Mesendoderm (in vitro differentiated cells): Measurements from ENCODE around the gene MYL7.

Experiments
- DNase-seq: peaks from one replicate; pipeline ENCODE4 v3.0.0; 2013
- H2AK5ac ChIP-seq: 2 replicates; pipeline ENCODE4 v1.6.1; 2013; ENCODE audit warnings: low read length, inconsistent platforms
- H2BK120ac ChIP-seq: 2 replicates; pipeline ENCODE4 v1.6.1; 2013; ENCODE audit warnings: low read depth, mild to moderate bottlenecking, low read length, moderate library complexity, mixed read lengths
- H2BK15ac ChIP-seq: replicated peaks from 2 replicates; pipeline ENCODE4 v1.6.1; 2013; ENCODE audit warnings: low read depth, mild to moderate bottlenecking, moderate library complexity
- H2BK5ac ChIP-seq: 2 replicates; pipeline ENCODE4 v1.6.1; 2013; ENCODE audit warnings: low read length, inconsistent platforms
- H3K18ac ChIP-seq: 2 replicates; pipeline ENCODE4 v1.6.1; 2013; ENCODE audit warnings: mild to moderate bottlenecking, low read length, mixed read lengths
- H3K23ac ChIP-seq: one replicate; pipeline ENCODE4 v1.6.1; 2013; ENCODE audit warnings: low read length
- H3K27ac ChIP-seq: 2 replicates; pipeline ENCODE4 v1.5.1; 2013; ENCODE audit warnings: low read depth, mild to moderate bottlenecking, inconsistent platforms, low read length, moderate library complexity
- H3K27me3 ChIP-seq: 2 replicates; pipeline ENCODE4 v1.6.1; 2013; ENCODE audit warnings: low read length, control low read depth, mild to moderate bottlenecking, inconsistent platforms; ENCODE audit not compliant: insufficient read depth, poor library complexity
- H3K36me3 ChIP-seq: 2 replicates; pipeline ENCODE4 v1.6.1; 2013; ENCODE audit warnings: low read length, inconsistent platforms; ENCODE audit not compliant: control insufficient read depth, insufficient read depth
- H3K4ac ChIP-seq: one replicate; pipeline ENCODE4 v1.6.1; 2013; ENCODE audit warnings: low read depth, mild to moderate bottlenecking, low read length, moderate library complexity
- H3K4me1 ChIP-seq: 2 replicates; pipeline ENCODE4 v1.6.1; 2013; ENCODE audit warnings: low read depth, low read length, inconsistent platforms; ENCODE audit not compliant: control insufficient read depth
- H3K4me2 ChIP-seq: 2 replicates; pipeline ENCODE4 v1.6.1; 2013; ENCODE audit warnings: low read length
- H3K4me3 ChIP-seq: 2 replicates; pipeline ENCODE4 v1.5.1; 2013; ENCODE audit warnings: mild to moderate bottlenecking, low read length
- H3K56ac ChIP-seq: one replicate; pipeline ENCODE4 v1.6.1; 2013; ENCODE audit warnings: low read length
- H3K79me1 ChIP-seq: 2 replicates; pipeline ENCODE4 v1.6.1; 2013; ENCODE audit warnings: low read length, inconsistent platforms
- H3K79me2 ChIP-seq: 2 replicates; pipeline ENCODE4 v1.6.1; 2013; ENCODE audit warnings: mild to moderate bottlenecking, low read length; ENCODE audit not compliant: control insufficient read depth, insufficient read depth
- H3K9ac ChIP-seq: 2 replicates; pipeline ENCODE4 v1.6.1; 2013; ENCODE audit warnings: low read length, inconsistent platforms
- H4K5ac ChIP-seq: one replicate; pipeline ENCODE4 v1.6.1; 2013; ENCODE audit warnings: low read length
- H4K8ac ChIP-seq: one replicate; pipeline ENCODE4 v1.6.1; 2013; ENCODE audit warnings: low read depth, mild to moderate bottlenecking, control low read depth, low read length, moderate library complexity
- whole genome bisulfite sequencing: extraction: QIAGEN DNeasy Blood & Tissue Kit; methylation state at CpG from one replicate; pipeline ENCODE4 v1.1.7; 2013; ENCODE audit warnings: low lambda C conversion rate, missing lambda C conversion rate; ENCODE audit not compliant: insufficient coverage; ENCODE audit errors: extremely low coverage; 5-methylcytosine and 5-hydroxymethylcytosine counted together

MYL7 gene

GRCh38 chr7:44119829-44120380 is 21.2 kb downstream of the MYL7 start:
- Histone ChIP-seq H3K23ac (no peak overlapping the region), H3K79me1 (peaks cover 24% of the 10 kb centered on the region), H3K4me2 (no peak overlapping the region), H2BK5ac (no peak overlapping the region), H4K8ac (no peak overlapping the region), H2BK120ac (no peak overlapping the region), H3K27ac (no peak overlapping the region), H2BK15ac (no peak overlapping the region), H3K9ac (no peak overlapping the region), H3K4ac (no peak overlapping the region), H3K56ac (no peak overlapping the region), H2AK5ac (no peak overlapping the region), H4K5ac (no peak overlapping the region), H3K79me2 (peaks cover 20% of the 10 kb centered on the region), H3K4me3 (no peak overlapping the region), H3K36me3 (peaks cover 6% of the 10 kb centered on the region), H3K18ac (no peak overlapping the region), H3K4me1 (no peaks in the 10 kb centered on the region), H3K27me3 (no peaks in the 10 kb centered on the region)
- whole genome bisulfite sequencing: no CpG with 5 or more reads among the region's 8 CpGs
- DNase-seq: no peak

- H3K56ac ChIP-seq: no peak overlapping the region
- H3K36me3 ChIP-seq: peaks cover 10% of the 10 kb centered on the region
- H3K9ac ChIP-seq: no peak overlapping the region
- no peak overlapping the region for H4K8ac ChIP-seq
- peaks cover 24% of the 10 kb centered on the region for H3K79me1 ChIP-seq
- no peaks in the 10 kb centered on the region for H3K4me1 ChIP-seq
- no peak overlapping the region for H2BK5ac ChIP-seq
- H3K27ac ChIP-seq: no peak overlapping the region
- H3K23ac ChIP-seq: no peak overlapping the region
- no CpG with 5 or more reads among the region's 13 CpGs for WGBS
- DNase-seq: no peak
- H2BK15ac ChIP-seq: no peak overlapping the region
- H3K79me2 ChIP-seq: peaks cover 20% of the 10 kb centered on the region
- no peak overlapping the region for H3K18ac ChIP-seq
- no peak overlapping the region for H3K4ac ChIP-seq
- H3K27me3 ChIP-seq: no peaks in the 10 kb centered on the region
- H4K5ac ChIP-seq: no peak overlapping the region
- no peak overlapping the region for H3K4me2 ChIP-seq
- H2BK120ac ChIP-seq: no peak overlapping the region
- H2AK5ac ChIP-seq: no peak overlapping the region
- no peak overlapping the region for H3K4me3 ChIP-seq
These were observed 23.2 kb downstream of the MYL7 start for GRCh38 chr7:44117801-44118429.

GRCh38 chr7:44116789-44117666 is 24.1 kb downstream of the MYL7 start:
- Histone ChIP-seq H3K4me1 (no peaks in the 10 kb centered on the region), H3K4me2 (no peak overlapping the region), H3K18ac (no peak overlapping the region), H3K27ac (no peak overlapping the region), H2BK5ac (no peak overlapping the region), H3K9ac (no peak overlapping the region), H2BK120ac (no peak overlapping the region), H2BK15ac (no peak overlapping the region), H2AK5ac (no peak overlapping the region), H3K4me3 (no peak overlapping the region), H3K27me3 (no peaks in the 10 kb centered on the region), H3K56ac (no peak overlapping the region), H3K79me2 (peaks cover 14% of the 10 kb centered on the region), H3K23ac (no peak overlapping the region), H3K36me3 (peaks cover 10% of the 10 kb centered on the region), H4K5ac (no peak overlapping the region), H3K4ac (no peak overlapping the region), H4K8ac (no peak overlapping the region), H3K79me1 (peaks cover 21% of the 10 kb centered on the region)
- WGBS: no CpG with 5 or more reads among the region's 25 CpGs
- DNase-seq: no peak

DNA sequence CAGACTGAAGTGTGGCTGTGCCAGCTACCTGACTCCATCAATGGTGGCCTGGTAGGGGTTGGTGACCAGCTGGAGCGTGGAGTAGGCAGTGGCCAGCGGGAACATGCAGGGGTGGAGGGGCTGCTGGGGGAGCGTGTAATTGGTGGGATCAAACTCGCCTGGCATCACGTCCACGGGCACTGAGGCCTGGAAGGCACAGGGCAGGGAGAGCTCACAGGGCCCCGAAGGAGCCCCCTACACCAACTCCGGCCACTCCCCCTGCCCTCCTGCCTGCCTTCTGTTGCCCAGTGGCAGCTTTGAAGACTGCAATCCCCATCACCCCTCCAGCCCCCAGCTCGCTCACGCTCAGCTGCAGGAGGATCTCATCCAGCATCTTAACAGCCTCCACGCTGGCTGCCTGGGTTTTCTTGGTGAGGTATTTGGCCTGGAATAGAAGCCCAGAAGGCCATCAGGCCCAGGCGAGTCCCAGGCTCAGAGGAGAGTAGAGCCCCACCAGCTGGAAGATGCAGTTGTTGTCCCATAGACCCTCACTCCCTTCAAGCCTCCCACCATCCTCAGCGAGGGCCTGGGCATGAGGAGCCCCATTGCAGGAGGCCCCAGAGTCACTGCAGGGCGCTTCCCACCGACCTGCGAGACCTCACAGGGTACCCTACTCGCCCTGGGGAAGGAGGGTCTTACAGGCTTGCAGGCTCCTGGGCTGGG is 24.9 kb downstream of the MYL7 start:
- H2AK5ac ChIP-seq: no peak overlapping the region
- H2BK120ac ChIP-seq: no peak overlapping the region
- peaks cover 9% of the 10 kb centered on the region for H3K79me2 ChIP-seq
- H3K9ac ChIP-seq: no peak overlapping the region
- H3K4ac ChIP-seq: no peak overlapping the region
- H2BK15ac ChIP-seq: no peak overlapping the region
- WGBS: no CpG with 5 or more reads among the region's 17 CpGs
- no peak overlapping the region for H4K8ac ChIP-seq
- peaks cover 10% of the 10 kb centered on the region for H3K36me3 ChIP-seq
- no peak overlapping the region for H3K4me3 ChIP-seq
- H2BK5ac ChIP-seq: no peak overlapping the region
- no peak overlapping the region for H3K18ac ChIP-seq
- H3K56ac ChIP-seq: no peak overlapping the region
- H3K27me3 ChIP-seq: no peaks in the 10 kb centered on the region
- no peaks in the 10 kb centered on the region for H3K4me1 ChIP-seq
- no peak overlapping the region for H3K23ac ChIP-seq
- no peak overlapping the region for H4K5ac ChIP-seq
- H3K79me1 ChIP-seq: peaks cover 17% of the 10 kb centered on the region
- no peak for DNase-seq
- H3K4me2 ChIP-seq: no peak overlapping the region
- no peak overlapping the region for H3K27ac ChIP-seq

- Histone ChIP-seq H3K9ac (no peak overlapping the region), H3K27me3 (no peaks in the 10 kb centered on the region), H3K23ac (no peak overlapping the region), H3K18ac (no peak overlapping the region), H4K8ac (no peak overlapping the region), H2BK5ac (no peak overlapping the region), H3K27ac (no peak overlapping the region), H3K4ac (no peak overlapping the region), H3K79me1 (peaks cover 10% of the 10 kb centered on the region), H2AK5ac (no peak overlapping the region), H3K36me3 (peaks cover 7% of the 10 kb centered on the region), H3K4me2 (no peak overlapping the region), H3K56ac (no peak overlapping the region), H2BK15ac (no peak overlapping the region), H3K4me1 (no peaks in the 10 kb centered on the region), H2BK120ac (no peak overlapping the region), H4K5ac (no peak overlapping the region), H3K79me2 (peaks cover 5% of the 10 kb centered on the region), H3K4me3 (no peak overlapping the region)
- DNase-seq: no peak
- WGBS: no CpG with 5 or more reads among the region's 12 CpGs
These were observed 26.4 kb downstream of the MYL7 start for GRCh38 chr7:44114586-44115310.
